Keratinocyte (primary cell): ENCODE measurements around the gene AGTRAP. TPM values are rescaled to one million over a fixed set of nuclear protein-coding genes. Genes with fewer than 3 reads are reported as not detected.

Source experiments
- DNase-seq: peaks from one replicate; pipeline ENCODE4 v3.0.0-alpha.2; 2011; ENCODE audit warnings: low read depth, missing footprints, low spot score
- FAIRE-seq: peaks from 2 replicates; lab custom pipeline; 2011; peaks lifted over from hg19 to GRCh38; lab: Jason Lieb, UNC
- H2AFZ ChIP-seq: 2 replicates; pipeline ENCODE4 v1.6.0; 2012; ENCODE audit warnings: low read length, control low read depth, inconsistent platforms; ENCODE audit not compliant: control insufficient read depth
- H3K27ac ChIP-seq: 2 replicates; pipeline ENCODE4 v1.5.1; 2011; ENCODE audit warnings: low read length; ENCODE audit not compliant: control insufficient read depth, insufficient read depth
- H3K27me3 ChIP-seq: 3 replicates; pipeline ENCODE4 v1.6.0; 2011; ENCODE audit warnings: low read length; ENCODE audit not compliant: control insufficient read depth, insufficient read depth; ENCODE audit errors: extremely low read depth
- H3K36me3 ChIP-seq, 2 experiments: 2 replicates in 1 of 2; 3 replicates in 1 of 2; pipeline ENCODE4 v1.5.1; 2011; ENCODE audit warnings: low read length in 2 of 2, mild to moderate bottlenecking in 1 of 2; ENCODE audit not compliant: control insufficient read depth in 2 of 2, insufficient read depth in 2 of 2; ENCODE audit errors: extremely low read depth in 1 of 2
- H3K4me1 ChIP-seq: 3 replicates; pipeline ENCODE4 v1.5.1; 2011; ENCODE audit warnings: low read length; ENCODE audit not compliant: control insufficient read depth, insufficient read depth; ENCODE audit errors: extremely low read depth
- H3K4me2 ChIP-seq: 3 replicates; pipeline ENCODE4 v1.6.0; 2011; ENCODE audit warnings: low read depth, low read length; ENCODE audit not compliant: control insufficient read depth, insufficient read depth; ENCODE audit errors: extremely low read depth
- H3K4me3 ChIP-seq, 3 experiments: fragments of 200-600 bp in 1 of 3; sonication (generic) in 1 of 3; 2 replicates in 2 of 3; 3 replicates in 1 of 3; pipeline ENCODE4 v1.5.1; 2011 to 2016; ENCODE audit warnings: low read length in 3 of 3, mild to moderate bottlenecking in 3 of 3, control low read depth in 2 of 3, inconsistent platforms in 1 of 3, low read depth in 1 of 3, mixed read lengths in 1 of 3, mixed run types in 1 of 3, moderate library complexity in 1 of 3; ENCODE audit not compliant: control insufficient read depth in 2 of 3, insufficient read depth in 2 of 3; ENCODE audit errors: extremely low read depth in 1 of 3
- H3K79me2 ChIP-seq: 2 replicates; pipeline ENCODE4 v1.6.0; 2012; ENCODE audit warnings: low read length; ENCODE audit not compliant: control insufficient read depth, insufficient read depth
- H3K9ac ChIP-seq: 3 replicates; pipeline ENCODE4 v1.6.0; 2011; ENCODE audit warnings: low read length; ENCODE audit not compliant: control insufficient read depth, insufficient read depth; ENCODE audit errors: extremely low read depth
- H3K9me1 ChIP-seq: 3 replicates; pipeline ENCODE4 v1.6.0; 2011; ENCODE audit warnings: low read length; ENCODE audit not compliant: control insufficient read depth, insufficient read depth; ENCODE audit errors: extremely low read depth
- H3K9me3 ChIP-seq: 2 replicates; pipeline ENCODE4 v1.5.1; 2012; ENCODE audit warnings: low read depth, low read length; ENCODE audit not compliant: control insufficient read depth
- H4K20me1 ChIP-seq: 3 replicates; pipeline ENCODE4 v1.6.0; 2011; ENCODE audit warnings: low read length; ENCODE audit not compliant: control insufficient read depth, insufficient read depth; ENCODE audit errors: extremely low read depth
- EZH2 ChIP-seq: IDR thresholded peaks from one replicate; pipeline ENCODE4 v1.6.1; 2012; ENCODE audit warnings: inconsistent platforms, mild to moderate bottlenecking, low read length, moderate library complexity
- dilution Hi-C: fragments of 300-500 bp; cut with MboI; formaldehyde crosslinking; loops from one replicate; pipeline ENCODE4 v1.7.0; 2020; ENCODE audit warnings: low sequenced_read_pairs; ENCODE audit not compliant: extremely low pct_ligation_motif_present
- polyA plus RNA-seq, 5 experiments: library from polyadenylated mRNA; depleted of rRNA in 3 of 5; stranded (reverse) in 3 of 5; stranded (forward) in 1 of 5; unstranded in 1 of 5; fragments of >200 nt; gene quantifications; 1 replicate in 1 of 5; 2 replicates in 3 of 5; 3 replicates in 1 of 5; pipeline versions ENCODE4 v1.2.1 to v1.2.3, GENCODE V29; 2011 to 2012; ENCODE audit warnings: missing spikeins in 2 of 5, low read depth in 1 of 5, low replicate concordance in 1 of 5
- TF ChIP-seq, protein P1 (sequence below), 3 experiments: IDR thresholded peaks in 1 of 3; conservative IDR thresholded peaks in 1 of 3; optimal IDR thresholded peaks in 1 of 3; 2 replicates in 2 of 3; 3 replicates in 1 of 3; pipeline versions ENCODE3 to v1.5.1; 2011; ENCODE audit warnings: low read length in 3 of 3, mild to moderate bottlenecking in 3 of 3, moderate library complexity in 2 of 3, control low read depth in 1 of 3, inconsistent platforms in 1 of 3; ENCODE audit not compliant: insufficient read depth in 2 of 3; ENCODE audit errors: extremely low read depth in 1 of 3

AGTRAP gene
- polyA plus RNA-seq, 1 donor (not counting 4 experiments of a cell fraction or from before 2014, with no cell fraction given): 36.7 TPM

DNA sequence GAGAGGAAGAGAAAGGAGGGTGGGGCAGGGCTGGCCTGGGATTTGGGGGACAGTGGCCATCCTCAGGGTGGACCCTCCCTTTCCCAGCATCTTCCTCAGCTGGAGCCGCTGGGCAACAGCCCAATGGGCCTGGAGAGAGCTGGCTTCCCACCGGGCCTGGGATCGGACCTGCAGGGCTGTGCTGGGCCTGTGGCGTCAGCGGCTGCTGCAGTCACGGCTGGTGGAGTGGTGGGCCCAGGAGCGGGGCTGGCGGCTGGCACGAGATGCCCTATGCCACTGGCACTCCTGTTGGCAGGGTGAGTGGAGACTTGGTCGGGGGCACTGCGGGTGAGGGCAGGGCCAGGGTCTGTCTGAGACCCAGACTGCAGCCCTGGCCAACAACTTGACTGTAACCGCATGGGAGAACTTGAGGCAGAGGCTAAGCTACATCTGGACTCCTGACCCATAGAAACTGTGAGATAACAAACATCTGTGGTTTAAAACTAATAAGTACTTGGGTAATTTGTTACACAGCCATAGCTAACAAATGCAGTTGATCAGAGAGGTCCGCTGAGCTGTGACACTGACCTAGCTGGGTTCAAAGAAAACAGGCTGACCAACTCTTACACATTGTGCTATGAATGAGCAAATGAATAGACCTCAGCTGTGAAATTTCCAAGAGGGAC lies 43.9 kb downstream of the AGTRAP start:
- dilution Hi-C loops: no loop called here
- Histone ChIP-seq H3K9me1 (no peaks in the 10 kb centered on the region), H4K20me1 (no peaks in the 10 kb centered on the region), H3K79me2 (no peaks in the 10 kb centered on the region), H3K36me3 (no peaks in the 10 kb centered on the region), H3K9ac (no peak overlapping the region), H3K27ac (no peak overlapping the region), H3K4me1 (peaks cover 4% of the 10 kb centered on the region), H3K4me2 (no peak overlapping the region), H3K27me3 (no peaks in the 10 kb centered on the region), H2AFZ (no peak overlapping the region), H3K4me3 (no peak overlapping the region), H3K9me3 (no peaks in the 10 kb centered on the region)
- TF ChIP-seq EZH2: no peak
- TF ChIP-seq, protein P1, sequence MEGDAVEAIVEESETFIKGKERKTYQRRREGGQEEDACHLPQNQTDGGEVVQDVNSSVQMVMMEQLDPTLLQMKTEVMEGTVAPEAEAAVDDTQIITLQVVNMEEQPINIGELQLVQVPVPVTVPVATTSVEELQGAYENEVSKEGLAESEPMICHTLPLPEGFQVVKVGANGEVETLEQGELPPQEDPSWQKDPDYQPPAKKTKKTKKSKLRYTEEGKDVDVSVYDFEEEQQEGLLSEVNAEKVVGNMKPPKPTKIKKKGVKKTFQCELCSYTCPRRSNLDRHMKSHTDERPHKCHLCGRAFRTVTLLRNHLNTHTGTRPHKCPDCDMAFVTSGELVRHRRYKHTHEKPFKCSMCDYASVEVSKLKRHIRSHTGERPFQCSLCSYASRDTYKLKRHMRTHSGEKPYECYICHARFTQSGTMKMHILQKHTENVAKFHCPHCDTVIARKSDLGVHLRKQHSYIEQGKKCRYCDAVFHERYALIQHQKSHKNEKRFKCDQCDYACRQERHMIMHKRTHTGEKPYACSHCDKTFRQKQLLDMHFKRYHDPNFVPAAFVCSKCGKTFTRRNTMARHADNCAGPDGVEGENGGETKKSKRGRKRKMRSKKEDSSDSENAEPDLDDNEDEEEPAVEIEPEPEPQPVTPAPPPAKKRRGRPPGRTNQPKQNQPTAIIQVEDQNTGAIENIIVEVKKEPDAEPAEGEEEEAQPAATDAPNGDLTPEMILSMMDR (optimal IDR thresholded peaks at IDR 0.05 in 1 of 3, IDR thresholded peaks at IDR 0.05 in 1 of 3, conservative IDR thresholded peaks at IDR 0.05 in 1 of 3; ENCODE audit: extremely low read depth in 1 of 3, insufficient read depth in 2 of 3, low read length in 3 of 3): no peak
- FAIRE-seq (no peak), DNase-seq (no peak)

DNA sequence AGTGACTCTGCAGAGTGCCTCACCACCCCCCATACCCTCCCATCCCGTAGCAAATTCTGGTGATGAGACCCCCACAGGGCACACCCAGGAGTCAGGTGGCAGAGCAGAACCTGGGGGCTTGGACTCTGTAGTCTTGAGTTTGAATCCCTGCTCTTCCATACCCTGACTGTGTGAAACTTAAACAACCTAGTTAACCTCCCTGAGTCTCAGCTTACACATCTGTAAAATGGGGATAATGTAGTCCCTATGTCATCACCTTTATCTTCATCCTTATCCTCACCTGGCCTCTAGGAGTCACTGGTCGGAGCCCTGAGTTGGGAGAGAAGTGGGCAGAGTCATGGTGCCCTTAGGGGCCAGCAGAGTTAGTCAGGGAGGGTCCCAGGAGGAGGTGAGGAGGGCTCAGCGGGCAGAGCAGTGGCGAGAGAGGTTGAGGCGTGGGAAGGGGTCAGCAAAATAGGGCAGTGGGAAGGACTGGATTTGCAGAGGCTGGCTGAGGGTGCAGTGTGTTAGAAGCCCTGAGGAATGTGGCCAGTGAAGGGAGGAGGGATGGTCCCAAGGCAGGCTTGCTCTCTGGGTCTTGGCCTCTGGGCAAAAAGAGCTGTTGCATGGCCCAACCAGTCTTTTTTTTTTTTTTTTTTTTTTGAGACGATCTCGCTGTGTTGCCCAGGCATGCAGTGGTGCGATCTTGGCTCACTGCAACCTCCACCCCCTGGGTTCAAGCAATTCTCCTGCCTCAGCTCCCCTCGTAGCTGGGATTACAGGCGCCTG lies 44.6 kb downstream of the AGTRAP start:
- dilution Hi-C loops: no loop called here
- no peaks in the 10 kb centered on the region for H3K9me1 ChIP-seq
- H3K36me3 ChIP-seq: no peaks in the 10 kb centered on the region

More for the DNA sequence above, 44.6 kb downstream of the AGTRAP start:
- no peaks in the 10 kb centered on the region for H3K27me3 ChIP-seq
- peaks cover 4% of the 10 kb centered on the region for H3K4me1 ChIP-seq
- no peak overlapping the region for H3K4me3 ChIP-seq
- no peaks in the 10 kb centered on the region for H4K20me1 ChIP-seq
- H3K9ac ChIP-seq: no peak overlapping the region
- H3K4me2 ChIP-seq: no peak overlapping the region
- TF ChIP-seq, protein P1 (optimal IDR thresholded peaks at IDR 0.05 in 1 of 3, IDR thresholded peaks at IDR 0.05 in 1 of 3, conservative IDR thresholded peaks at IDR 0.05 in 1 of 3; ENCODE audit: extremely low read depth in 1 of 3, insufficient read depth in 2 of 3, low read length in 3 of 3): no peak
- TF ChIP-seq EZH2: no peak
- H3K9me3 ChIP-seq: no peaks in the 10 kb centered on the region
- no peaks in the 10 kb centered on the region for H3K79me2 ChIP-seq
- no peak for DNase-seq
- H2AFZ ChIP-seq: no peak overlapping the region
- no peak overlapping the region for H3K27ac ChIP-seq
- FAIRE-seq: no peak
